Islet of Langerhans (tissue), 1 donor: ENCODE results near the gene TRAF3.
A peak's percentile ranks its signal among the peaks of the same experiment; 100 is the strongest.

ENCODE experiments used
- FAIRE-seq: peaks from one replicate; lab custom pipeline; 2011; peaks lifted over from hg19 to GRCh38; lab: Jason Lieb, UNC

Gene TRAF3

DNA sequence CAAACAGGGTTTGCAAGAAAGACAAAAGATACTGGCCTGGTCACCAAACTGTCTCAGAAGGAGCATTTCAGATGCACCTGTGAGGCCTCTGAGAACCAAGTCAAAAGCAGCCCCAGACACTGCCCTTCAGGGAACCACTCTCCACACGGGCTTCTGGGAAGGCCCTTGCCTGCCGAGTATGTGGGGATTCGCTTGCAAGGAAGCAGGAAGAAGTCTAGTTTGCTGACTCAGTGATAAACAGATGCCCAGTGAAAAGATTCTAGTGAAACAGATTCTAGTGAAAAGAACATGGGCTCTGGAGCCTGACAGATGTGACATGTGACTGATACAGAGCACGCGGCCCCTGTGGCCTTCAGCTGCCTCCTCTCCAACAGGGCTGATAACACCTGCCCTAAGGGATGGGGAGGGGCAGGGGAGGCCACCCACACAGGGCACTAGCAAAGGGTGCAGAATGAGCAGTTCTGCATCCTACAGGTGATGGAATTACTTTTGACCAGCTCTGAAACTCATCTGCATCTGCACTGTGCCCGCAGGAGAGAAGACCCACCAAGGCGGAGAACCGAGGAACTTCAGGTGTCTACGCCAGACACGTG lies 164.3 kb downstream of the TRAF3 start:
- no peak for FAIRE-seq

DNA sequence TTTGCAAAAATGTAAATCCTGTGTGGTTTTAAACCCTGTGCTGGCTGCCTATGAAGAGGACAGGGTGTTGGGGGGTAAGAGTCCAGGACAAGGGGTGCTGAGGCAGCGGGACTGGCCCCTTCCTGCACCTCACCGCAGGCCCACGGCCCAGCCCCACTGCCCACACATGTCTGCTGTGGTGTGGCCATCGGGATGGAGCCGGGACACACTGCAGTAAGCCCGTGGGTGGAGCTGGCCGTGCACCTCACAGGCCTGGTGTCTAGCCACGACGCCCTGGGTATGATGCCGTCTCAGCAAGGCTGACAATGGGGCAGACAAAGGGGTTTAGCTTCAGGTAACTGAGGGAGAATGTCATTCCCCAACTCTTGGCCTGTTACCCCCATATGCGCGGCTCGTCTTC lies 164.8 kb downstream of the TRAF3 start:
- FAIRE-seq = no peak

GRCh38 chr14:102943454-102943853 lies 166.2 kb downstream of the TRAF3 start:
- no peak for FAIRE-seq

DNA sequence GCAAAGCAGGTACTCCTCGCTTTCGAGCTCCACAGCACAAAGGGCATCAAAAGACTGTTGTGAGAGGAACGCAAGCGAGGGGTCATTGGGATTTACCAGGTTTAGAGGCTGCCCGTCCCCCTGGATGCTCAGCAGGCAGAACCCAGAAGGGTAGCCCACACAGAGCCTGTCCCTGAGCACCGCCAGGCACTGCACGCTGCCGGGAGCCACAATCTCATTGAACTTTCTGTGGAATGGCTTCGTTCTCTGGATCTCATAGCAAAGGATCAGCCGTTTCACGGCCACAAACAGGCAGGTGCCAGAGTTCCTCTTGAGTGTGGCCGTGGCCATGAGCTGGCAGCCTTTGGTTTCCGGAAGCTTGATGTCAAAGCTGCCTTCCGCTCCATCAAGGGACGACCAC lies 166.7 kb downstream of the TRAF3 start:
- no peak for FAIRE-seq

DNA sequence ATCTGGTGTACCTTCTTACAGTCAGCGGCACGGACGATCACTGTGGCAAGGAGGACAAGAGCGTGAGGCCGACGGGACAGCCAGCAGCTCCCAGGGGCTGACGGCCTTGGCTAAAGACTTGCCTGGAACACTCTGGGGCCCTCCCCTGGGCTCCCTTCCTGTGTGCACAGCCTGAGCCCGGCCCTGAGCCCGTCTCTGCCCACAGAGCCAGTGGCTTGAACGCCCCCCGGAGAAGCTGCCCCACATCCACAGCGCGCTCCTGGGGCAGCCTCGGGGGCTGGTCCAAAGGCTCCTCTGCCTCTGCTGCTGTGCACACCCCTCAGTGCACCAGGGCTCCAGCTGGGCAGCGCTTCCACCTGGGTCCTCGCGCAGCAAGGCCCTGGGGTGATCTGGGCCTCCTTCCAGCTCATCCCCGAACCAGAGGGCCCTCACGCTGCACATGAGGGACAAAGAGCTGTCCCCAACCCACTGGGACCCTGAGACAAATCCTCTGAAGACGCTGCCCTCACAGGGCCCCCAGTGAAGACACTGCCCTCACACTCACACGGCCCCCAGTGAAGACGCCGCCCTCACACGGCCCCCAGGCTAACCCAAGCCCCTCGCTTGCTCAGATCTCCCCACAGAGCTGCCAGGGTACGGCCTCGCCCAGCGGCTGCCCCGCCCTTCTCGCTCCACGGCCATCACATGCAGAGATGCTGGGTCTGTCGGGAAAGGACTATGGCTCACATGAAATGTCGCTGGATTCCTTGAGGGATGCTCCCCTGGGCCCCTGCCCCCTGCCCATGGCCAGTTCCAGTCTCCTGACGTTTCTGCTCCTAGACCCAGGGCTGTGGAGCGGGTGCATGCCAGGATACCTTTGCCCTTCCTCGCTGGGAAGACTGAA lies 167.4 kb downstream of the TRAF3 start:
- no peak for FAIRE-seq

GRCh38 chr14:102945346-102946130 lies 168.3 kb downstream of the TRAF3 start:
- FAIRE-seq = no peak

DNA sequence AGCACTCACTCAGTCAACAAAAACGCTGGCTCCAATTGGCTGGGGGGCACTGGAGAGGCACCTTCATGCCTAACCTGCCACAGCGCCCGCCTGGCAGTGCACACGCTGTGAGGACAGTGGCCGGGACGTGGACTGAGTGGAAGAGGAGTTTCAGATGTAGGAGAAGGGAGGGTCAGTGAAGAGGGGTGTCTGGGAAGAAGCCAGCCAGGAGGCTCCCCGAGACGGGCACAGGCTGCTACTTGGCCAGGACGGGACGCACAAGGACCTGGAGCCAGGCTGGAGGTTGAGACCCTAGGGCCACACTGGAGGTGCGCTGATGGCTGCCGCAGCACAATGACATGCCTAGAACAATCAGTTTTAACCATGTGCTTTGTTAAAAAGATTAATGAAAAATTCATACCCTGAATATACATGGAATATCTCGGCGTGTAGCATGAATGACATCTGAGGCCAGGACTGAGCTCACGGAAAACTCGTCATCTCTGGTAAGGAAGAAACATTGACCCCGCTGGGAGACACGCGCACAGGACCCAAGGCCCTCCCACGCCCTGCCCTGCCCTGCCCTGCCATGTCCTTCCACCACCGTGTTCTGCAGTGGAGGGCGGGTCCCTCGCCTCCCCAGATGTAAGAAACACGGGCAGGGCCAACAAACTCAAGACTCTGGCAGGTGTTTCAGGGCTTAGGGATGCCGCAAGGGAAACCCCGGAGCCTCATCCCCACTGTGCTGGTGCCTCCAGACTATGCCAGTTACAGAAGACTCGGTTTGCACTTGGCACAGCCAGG lies 170.3 kb downstream of the TRAF3 start:
- no peak for FAIRE-seq

DNA sequence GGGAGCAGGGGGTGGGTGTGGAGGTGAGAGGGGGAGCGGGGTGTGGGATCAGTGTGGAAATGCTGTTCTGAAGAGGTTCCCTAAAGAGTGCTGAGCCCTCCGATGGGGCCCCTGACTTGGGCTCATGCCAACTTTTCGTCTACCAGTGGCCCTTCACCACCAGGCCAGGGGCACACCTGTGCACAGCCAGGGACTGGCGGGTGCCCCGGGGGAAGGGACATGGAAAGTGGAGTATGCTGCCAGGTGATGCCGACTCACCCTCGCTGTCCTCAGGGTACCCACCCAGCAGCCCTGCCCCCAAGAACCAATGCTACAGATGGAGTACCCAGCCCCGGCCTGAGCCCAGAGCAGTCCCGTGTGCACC lies 171.4 kb downstream of the TRAF3 start:
- FAIRE-seq = no peak

DNA sequence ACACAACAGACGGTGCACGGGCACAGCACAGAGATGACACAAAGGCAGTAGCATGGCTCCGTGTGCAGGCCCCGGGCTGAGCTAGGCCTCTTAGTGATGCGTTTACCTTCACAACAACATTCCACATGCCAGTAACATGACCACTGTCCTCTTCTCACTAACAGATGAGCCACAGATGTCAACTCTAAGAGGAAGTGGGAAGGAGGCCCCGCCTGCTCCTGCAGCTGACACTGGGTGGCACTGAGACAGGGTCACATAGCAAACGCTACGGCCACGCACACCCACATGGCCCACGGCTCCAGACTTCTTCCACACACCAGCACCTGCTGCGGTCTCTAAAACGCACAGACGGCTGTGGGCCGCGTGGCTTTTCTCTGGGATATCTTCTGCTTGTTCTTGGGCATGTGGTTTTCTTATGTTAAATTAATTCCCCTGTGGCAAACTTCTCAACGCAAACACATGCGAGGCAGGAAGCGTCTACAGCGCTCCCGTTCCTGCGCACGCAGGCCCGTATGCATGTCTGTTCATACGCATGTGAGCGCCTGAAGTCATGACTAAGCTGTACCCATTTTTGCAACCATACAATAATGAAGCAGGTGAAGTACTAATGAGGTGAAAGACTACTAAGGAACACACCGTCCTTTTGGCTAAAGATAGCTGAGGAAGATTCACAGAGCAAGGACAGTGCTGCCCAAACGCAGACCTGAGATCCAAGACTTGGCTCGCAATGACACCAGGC lies 172.0 kb downstream of the TRAF3 start:
- no peak for FAIRE-seq

GRCh38 chr14:102949801-102950451 lies 172.7 kb downstream of the TRAF3 start:
- peak; percentile 53 for FAIRE-seq

DNA sequence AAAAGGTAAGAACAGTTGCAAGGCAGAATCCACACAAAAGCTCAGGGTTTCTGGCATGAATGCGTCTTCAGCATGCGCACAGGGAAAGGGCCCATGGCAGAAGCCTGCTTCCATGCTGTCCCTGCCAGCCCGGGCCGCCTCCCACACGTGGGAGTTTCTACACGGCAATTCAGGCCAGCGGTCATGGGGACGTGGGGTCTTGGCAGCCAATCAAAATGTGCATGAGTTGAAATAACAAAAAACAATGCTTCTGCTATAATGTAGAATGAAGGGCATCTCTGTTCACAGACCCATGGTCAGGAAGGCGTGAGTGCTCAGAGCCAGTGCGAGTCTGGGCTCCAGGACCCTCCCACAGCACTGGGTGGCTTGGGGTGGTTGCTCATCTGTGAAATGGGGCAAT lies 173.8 kb downstream of the TRAF3 start:
- no peak for FAIRE-seq

DNA sequence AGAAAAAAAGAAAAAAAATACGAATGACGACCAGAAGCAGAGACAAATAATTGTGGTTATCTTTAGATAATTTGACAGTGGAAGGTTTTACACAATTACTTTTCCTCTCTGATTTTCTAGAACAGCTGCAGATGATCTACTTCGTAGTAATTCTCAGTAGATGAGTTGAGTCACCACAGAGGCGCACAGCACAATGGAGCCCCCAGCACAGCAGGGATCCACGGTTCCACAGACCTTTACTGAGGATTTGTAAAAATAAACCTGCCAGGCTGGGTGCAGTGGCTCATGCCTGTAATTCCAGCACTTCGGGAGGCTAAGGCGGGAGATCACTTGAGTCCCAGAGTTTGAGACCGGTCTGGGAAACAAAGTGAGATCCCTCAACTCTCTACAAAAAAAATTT lies 174.6 kb downstream of the TRAF3 start:
- FAIRE-seq = no peak

DNA sequence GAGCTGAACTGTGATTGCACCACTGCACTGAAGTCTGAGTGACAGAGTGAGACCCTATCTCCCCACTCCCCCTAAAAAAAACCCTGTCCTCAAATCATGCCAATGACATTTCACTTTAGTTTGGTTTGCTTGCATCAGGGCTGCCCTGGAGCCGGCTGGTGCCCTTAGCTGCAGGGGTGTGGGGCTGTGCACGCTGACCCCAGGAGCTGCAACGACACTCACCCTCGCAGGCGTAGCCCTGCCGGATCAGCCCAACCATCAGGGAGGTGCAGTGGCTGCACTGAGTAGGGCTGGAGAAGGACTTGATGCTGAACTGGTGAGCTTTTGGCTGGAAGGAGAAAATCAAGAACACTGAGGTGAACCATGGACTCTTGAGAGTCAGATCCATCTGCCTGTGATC lies 175.0 kb downstream of the TRAF3 start:
- FAIRE-seq = no peak

- no peak for FAIRE-seq
Measured at GRCh38 chr14:102953100-102953499, 175.9 kb downstream of the TRAF3 start.

- no peak for FAIRE-seq
Measured at GRCh38 chr14:102954081-102954789, 177.0 kb downstream of the TRAF3 start.

DNA sequence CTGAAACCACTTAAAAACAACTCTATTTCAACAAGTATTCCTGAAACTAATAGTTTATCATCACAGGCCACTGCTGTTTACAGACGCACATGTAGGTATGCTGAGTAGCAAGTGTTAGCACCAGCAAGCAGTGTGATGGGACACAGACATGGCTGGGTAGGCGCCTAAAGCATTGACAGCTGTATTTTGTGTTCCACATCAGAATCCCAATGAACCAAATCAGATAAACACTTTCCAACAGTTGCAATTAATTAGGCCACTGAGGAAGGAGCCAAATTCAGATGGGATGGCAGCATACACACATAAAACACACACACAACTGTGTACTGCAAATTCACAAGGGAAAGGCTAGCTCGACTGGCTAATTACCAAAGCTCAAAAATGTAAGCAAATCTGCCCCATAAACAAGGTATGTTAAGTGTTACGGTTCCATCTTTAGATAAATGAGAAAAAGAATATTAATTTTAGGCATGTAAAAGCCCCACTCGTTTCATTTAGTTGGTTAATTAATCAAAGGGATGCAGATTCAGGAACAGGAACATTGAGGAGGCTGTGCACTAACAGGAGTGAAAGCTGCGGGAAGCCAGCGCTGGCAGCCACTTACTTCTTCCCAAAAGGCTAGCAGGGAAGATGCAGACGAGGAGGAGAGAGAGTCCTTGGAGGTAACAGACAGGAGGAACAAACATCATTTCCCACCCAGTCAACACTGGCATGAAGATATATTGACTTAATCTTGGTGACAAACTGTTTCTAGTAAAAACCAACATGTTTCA lies 178.6 kb downstream of the TRAF3 start:
- no peak for FAIRE-seq

DNA sequence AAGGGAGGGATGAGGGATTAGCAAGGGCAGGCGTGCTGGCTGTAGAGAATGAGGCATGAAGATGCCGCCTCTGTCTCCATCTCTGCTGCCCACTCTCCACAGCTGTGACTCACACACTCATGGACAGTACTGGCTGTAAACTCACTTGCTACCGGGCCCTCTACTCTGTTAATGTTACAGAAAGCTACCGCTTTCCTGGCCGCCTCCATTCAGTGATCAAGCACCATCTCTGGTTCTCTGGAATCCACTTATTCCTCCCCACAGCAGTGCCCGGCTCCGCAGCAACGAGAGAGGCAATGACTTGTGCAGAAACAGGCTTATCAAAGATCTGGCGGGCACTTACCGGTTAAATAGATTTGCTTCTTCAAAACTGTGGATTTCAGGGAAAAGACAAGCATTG lies 180.0 kb downstream of the TRAF3 start:
- no peak for FAIRE-seq

GRCh38 chr14:102958461-102958860 lies 181.2 kb downstream of the TRAF3 start:
- no peak for FAIRE-seq
